H1 (cell line): ENCODE results near the gene CHD2. TPM values are rescaled to one million over a fixed set of nuclear protein-coding genes. Genes with fewer than 3 reads are reported as not detected.

Experiments
- CTCF ChIA-PET: fragments of 300-600 bp; sonication (Branson Sonifier 250); formaldehyde crosslinking; loops from one replicate; lab custom pipeline; 2021; ENCODE audit not compliant: partially characterized antibody; lab: Charles Lee
- POLR2A ChIA-PET: fragments of 300-600 bp; sonication (Branson Sonifier 250); formaldehyde crosslinking; loops from one replicate; lab custom pipeline; 2021; ENCODE audit warnings: inconsistent platforms; ENCODE audit not compliant: partially characterized antibody; lab: Charles Lee
- DNase-seq, 2 experiments: peaks; one replicate each; pipeline versions ENCODE4 v3.0.0 to v3.0.0-alpha.2; 2010 to 2022; ENCODE audit warnings: low spot score in 2 of 2, low read depth in 1 of 2, mixed read lengths in 1 of 2
- FAIRE-seq: peaks from 2 replicates; lab custom pipeline; 2011; peaks lifted over from hg19 to GRCh38; lab: Jason Lieb, UNC
- H2AFZ ChIP-seq: 2 replicates; pipeline ENCODE4 v1.8.1; 2012; ENCODE audit warnings: low read length, inconsistent platforms
- H2AK5ac ChIP-seq: 2 replicates; pipeline ENCODE4 v1.6.1; 2013; ENCODE audit warnings: low read depth, low read length
- H2BK120ac ChIP-seq: replicated peaks from 2 replicates; pipeline ENCODE3; 2013; ENCODE audit warnings: low read depth, low read length, inconsistent platforms
- H2BK12ac ChIP-seq: 2 replicates; pipeline ENCODE4 v1.6.1; 2013; ENCODE audit warnings: low read depth, low read length
- H2BK15ac ChIP-seq: 2 replicates; pipeline ENCODE4 v1.6.1; 2013; ENCODE audit warnings: low read length
- H2BK20ac ChIP-seq: 2 replicates; pipeline ENCODE4 v1.6.1; 2013; ENCODE audit warnings: low read length
- H2BK5ac ChIP-seq: 2 replicates; pipeline ENCODE4 v1.6.1; 2013; ENCODE audit warnings: low read depth, low read length
- H3K14ac ChIP-seq: 2 replicates; pipeline ENCODE4 v1.6.1; 2013; ENCODE audit warnings: inconsistent platforms; ENCODE audit not compliant: insufficient read length
- H3K18ac ChIP-seq: 2 replicates; pipeline ENCODE4 v1.6.1; 2013; ENCODE audit warnings: low read length; ENCODE audit errors: extremely low read depth
- H3K23ac ChIP-seq: 2 replicates; pipeline ENCODE4 v1.6.1; 2013; ENCODE audit warnings: inconsistent platforms; ENCODE audit not compliant: insufficient read length
- H3K23me2 ChIP-seq: 2 replicates; pipeline ENCODE4 v1.6.1; 2013; ENCODE audit warnings: low read depth, low read length
- H3K27ac ChIP-seq: 2 replicates; pipeline ENCODE4 v1.6.1; 2011; ENCODE audit warnings: low read depth, low read length, inconsistent platforms
- H3K27me3 ChIP-seq, 4 experiments: replicated peaks in 1 of 4; 1 replicate in 1 of 4; 2 replicates in 3 of 4; pipeline versions ENCODE4 v1.6.1 to v1.8.1; 2011 to 2013; ENCODE audit warnings: low read length in 3 of 4, mild to moderate bottlenecking in 3 of 4, inconsistent platforms in 2 of 4, mixed read lengths in 2 of 4, moderate library complexity in 1 of 4; ENCODE audit not compliant: control insufficient read depth in 3 of 4, insufficient read depth in 3 of 4; ENCODE audit errors: extremely low read depth in 1 of 4
- H3K36me3 ChIP-seq, 4 experiments: 2 replicates each; pipeline versions ENCODE4 v1.6.1 to v1.8.1; 2011 to 2013; ENCODE audit warnings: mild to moderate bottlenecking in 4 of 4, low read length in 3 of 4, moderate library complexity in 2 of 4, control low read depth in 1 of 4, inconsistent platforms in 1 of 4; ENCODE audit not compliant: insufficient read depth in 4 of 4, control insufficient read depth in 2 of 4
- H3K4ac ChIP-seq: replicated peaks from 2 replicates; pipeline ENCODE3; 2013; ENCODE audit warnings: low read length, low read depth, mixed read lengths, inconsistent platforms; ENCODE audit not compliant: insufficient read length
- H3K4me1 ChIP-seq, 4 experiments: replicated peaks in 1 of 4; 1 replicate in 1 of 4; 2 replicates in 3 of 4; pipeline versions ENCODE4 v1.6.1 to v1.8.1; 2011 to 2013; ENCODE audit warnings: low read length in 3 of 4, inconsistent platforms in 2 of 4, mixed read lengths in 1 of 4; ENCODE audit not compliant: insufficient read depth in 4 of 4, control insufficient read depth in 3 of 4
- H3K4me2 ChIP-seq, 2 experiments: 2 replicates each; pipeline versions ENCODE4 v1.6.1 to v1.8.1; 2011 to 2013; ENCODE audit warnings: low read depth in 2 of 2, low read length in 2 of 2, control low read depth in 1 of 2, inconsistent platforms in 1 of 2, mild to moderate bottlenecking in 1 of 2; ENCODE audit not compliant: insufficient read depth in 1 of 2
- H3K4me3 ChIP-seq, 4 experiments: fragments of 200-600, 300-600 bp in 1 of 4; sonication (generic), shearing (Covaris generic), sonication (Bioruptor Twin) in 1 of 4; 2 replicates each; pipeline versions ENCODE4 v1.5.1 to v1.8.1; 2011 to 2016; ENCODE audit warnings: low read length in 4 of 4, low read depth in 3 of 4, control low read depth in 2 of 4, inconsistent platforms in 2 of 4, mild to moderate bottlenecking in 2 of 4, mixed read lengths in 1 of 4, moderate library complexity in 1 of 4; ENCODE audit not compliant: insufficient read depth in 2 of 4; ENCODE audit errors: extremely low read depth in 1 of 4
- H3K56ac ChIP-seq: replicated peaks from 2 replicates; pipeline ENCODE3; 2013; ENCODE audit warnings: low read depth, mild to moderate bottlenecking, mixed read lengths, low read length, inconsistent platforms; ENCODE audit not compliant: insufficient read length
- H3K79me1 ChIP-seq: 2 replicates; pipeline ENCODE4 v1.6.1; 2013; ENCODE audit warnings: low read depth, low read length, control low read depth
- H3K79me2 ChIP-seq, 2 experiments: 2 replicates each; pipeline versions ENCODE4 v1.6.1 to v1.8.1; 2012 to 2013; ENCODE audit warnings: low read length in 2 of 2, mild to moderate bottlenecking in 2 of 2, inconsistent platforms in 1 of 2; ENCODE audit not compliant: insufficient read depth in 2 of 2, control insufficient read depth in 1 of 2
- H3K9ac ChIP-seq, 4 experiments: replicated peaks in 1 of 4; 1 replicate in 1 of 4; 2 replicates in 3 of 4; pipeline versions ENCODE4 v1.6.1 to v1.8.1; 2011 to 2013; ENCODE audit warnings: low read depth in 3 of 4, low read length in 3 of 4, control low read depth in 2 of 4, mild to moderate bottlenecking in 2 of 4, moderate library complexity in 2 of 4, inconsistent platforms in 1 of 4; ENCODE audit errors: extremely low read depth in 1 of 4
- H3K9me3 ChIP-seq, 2 experiments: 2 replicates each; pipeline versions ENCODE4 v1.6.1 to v1.8.1; 2012 to 2013; ENCODE audit warnings: mild to moderate bottlenecking in 2 of 2, moderate library complexity in 2 of 2, control low read depth in 1 of 2, inconsistent platforms in 1 of 2, low read depth in 1 of 2, low read length in 1 of 2, mixed read lengths in 1 of 2; ENCODE audit not compliant: insufficient read depth in 2 of 2
- H4K20me1 ChIP-seq, 2 experiments: replicated peaks in 1 of 2; 2 replicates each; pipeline versions ENCODE3 to v1.8.1; 2011 to 2013; ENCODE audit warnings: inconsistent platforms in 2 of 2, low read length in 2 of 2, mild to moderate bottlenecking in 1 of 2; ENCODE audit not compliant: insufficient read depth in 2 of 2, control insufficient read depth in 1 of 2
- H4K5ac ChIP-seq: 2 replicates; pipeline ENCODE4 v1.6.1; 2013; ENCODE audit warnings: low read length, low read depth, mixed read lengths, inconsistent platforms; ENCODE audit not compliant: insufficient read length
- H4K8ac ChIP-seq: 2 replicates; pipeline ENCODE4 v1.8.0; 2013; ENCODE audit warnings: mild to moderate bottlenecking, moderate library complexity, low read length, inconsistent platforms; ENCODE audit not compliant: insufficient read depth; ENCODE audit errors: extremely low read depth
- H4K91ac ChIP-seq: replicated peaks from 2 replicates; pipeline ENCODE3; 2013; ENCODE audit warnings: low read length, mixed read lengths, inconsistent platforms; ENCODE audit not compliant: insufficient read length
- NANOG ChIP-seq: IDR thresholded peaks from 2 replicates; pipeline ENCODE4 v1.6.1; 2011; ENCODE audit warnings: low read length, low read depth, mild to moderate bottlenecking, inconsistent platforms; ENCODE audit not compliant: insufficient read depth, poor library complexity, severe bottlenecking
- NRF1 ChIP-seq: IDR thresholded peaks from 2 replicates; pipeline ENCODE4 v1.6.1; 2011; ENCODE audit warnings: mild to moderate bottlenecking, low read depth, low read length, improper control_type of control experiment
- WGBS, 2 experiments: shearing (Covaris generic) in 1 of 2; methylation state at CpG; one replicate each; pipeline versions ENCODE4 v1.1.6 to v1.1.7; 2013 to 2015; ENCODE audit warnings: low lambda C conversion rate in 2 of 2, mixed read lengths in 2 of 2, inconsistent platforms in 1 of 2, low coverage in 1 of 2, missing lambda C conversion rate in 1 of 2; ENCODE audit not compliant: insufficient replicate concordance in 2 of 2, insufficient coverage in 1 of 2, insufficient read length in 1 of 2; ENCODE audit errors: extremely low coverage in 1 of 2, missing lambda C conversion rate in 1 of 2; 5-methylcytosine and 5-hydroxymethylcytosine counted together
- polyA plus RNA-seq, 7 experiments: library from polyadenylated mRNA; depleted of rRNA in 3 of 7; stranded (reverse) in 5 of 7; unstranded in 2 of 7; fragments of >200 nt in 5 of 7; fragments of 200-250 nt in 2 of 7; gene quantifications; 1 replicate in 5 of 7; 2 replicates in 1 of 7; 4 replicates in 1 of 7; pipeline versions ENCODE4 v1.2.1 to v1.2.3, GENCODE V29; 2011 to 2013; ENCODE audit warnings: missing spikeins in 2 of 7, mixed read lengths in 2 of 7
- total RNA-seq: library from RNA; stranded (reverse); fragmentation: NEBNext Ultra II Directional; extraction: Animal tissue kit (Norgen Biotek cat#: 25700); gene quantifications from 2 replicates; pipeline ENCODE4 v1.2.1, GENCODE V29; 2021

The CHD2 gene
- total and polyA plus RNA-seq, 2 of the 8 experiments (the other 6 are each of a cell fraction or from before 2014, with no cell fraction given), result 28.8 to 70.0 TPM

GRCh38 chr15:92887869-92888268 is 12.3 kb upstream of the CHD2 start:
- H3K79me1 ChIP-seq, result no peaks in the 10 kb centered on the region; the same call in 1 of the 2 replicates
- H3K36me3 ChIP-seq, result peaks cover 12 to 83% (median 54%) of the 10 kb centered on the region in 4 experiments
- 84% methylated on average over 3 of the region's 3 CpGs; no CpG with 5 or more reads in 1 of the 2 experiments for WGBS, 2 experiments
- no peak overlapping the region for H3K27ac ChIP-seq
- no peak for DNase-seq
- no peak overlapping the region for H2BK12ac ChIP-seq
- H4K8ac ChIP-seq, result no peak overlapping the region
- no peaks in the 10 kb centered on the region for H3K9me3 ChIP-seq
- H3K4me2 ChIP-seq, result no peak overlapping the region
- no peak overlapping the region for H3K56ac ChIP-seq
- no peak overlapping the region for H2AK5ac ChIP-seq
- ChIA-PET CTCF (interaction anchor here (1.0 to 1.2 kb wide), 2 partner anchors 12 to 14 kb away, joined by 3 read pairs; partner anchors contain the start of gene CHD2), POLR2A (interaction anchor here (0.9 to 19.4 kb wide), 3 partner anchors 8 to 77 kb away, joined by 4 to 255 read pairs (median 226); partner anchors contain the start of gene CHD2)
- H3K23ac ChIP-seq, result no peak overlapping the region
- no peak overlapping the region for H3K18ac ChIP-seq
- 0 out of 2 replicates have a peak, but pooled peaks cover 2% of the 10 kb centered on the region for H3K23me2 ChIP-seq
- no peaks in the 10 kb centered on the region for H4K20me1 ChIP-seq
- H3K4me1 ChIP-seq, result no peaks in the 10 kb centered on the region; a peak in 1 of 7 replicates
- no peak for FAIRE-seq
- H2BK120ac ChIP-seq, result no peak overlapping the region
- no peak overlapping the region for H4K91ac ChIP-seq
- no peak overlapping the region for H2BK5ac ChIP-seq
- no peak overlapping the region for H3K9ac ChIP-seq
- TF ChIP-seq NANOG (no peak), NRF1 (no peak)
- H3K79me2 ChIP-seq, result peaks cover 18 to 99% of the 10 kb centered on the region in 2 experiments
- no peak overlapping the region for H3K14ac ChIP-seq
- no peak overlapping the region for H3K4me3 ChIP-seq
- no peak overlapping the region for H4K5ac ChIP-seq
- no peak overlapping the region for H3K4ac ChIP-seq
- H2BK15ac ChIP-seq, result no peak overlapping the region
- H2AFZ ChIP-seq, result no peak overlapping the region
- no peaks in the 10 kb centered on the region for H3K27me3 ChIP-seq
- no peak overlapping the region for H2BK20ac ChIP-seq
